ENCODE data around the gene EDEM2.

GRCh38 chr20:35133735-35134134 is 13.4 kb downstream of the EDEM2 start:
- TF ChIP-seq, protein P1, sequence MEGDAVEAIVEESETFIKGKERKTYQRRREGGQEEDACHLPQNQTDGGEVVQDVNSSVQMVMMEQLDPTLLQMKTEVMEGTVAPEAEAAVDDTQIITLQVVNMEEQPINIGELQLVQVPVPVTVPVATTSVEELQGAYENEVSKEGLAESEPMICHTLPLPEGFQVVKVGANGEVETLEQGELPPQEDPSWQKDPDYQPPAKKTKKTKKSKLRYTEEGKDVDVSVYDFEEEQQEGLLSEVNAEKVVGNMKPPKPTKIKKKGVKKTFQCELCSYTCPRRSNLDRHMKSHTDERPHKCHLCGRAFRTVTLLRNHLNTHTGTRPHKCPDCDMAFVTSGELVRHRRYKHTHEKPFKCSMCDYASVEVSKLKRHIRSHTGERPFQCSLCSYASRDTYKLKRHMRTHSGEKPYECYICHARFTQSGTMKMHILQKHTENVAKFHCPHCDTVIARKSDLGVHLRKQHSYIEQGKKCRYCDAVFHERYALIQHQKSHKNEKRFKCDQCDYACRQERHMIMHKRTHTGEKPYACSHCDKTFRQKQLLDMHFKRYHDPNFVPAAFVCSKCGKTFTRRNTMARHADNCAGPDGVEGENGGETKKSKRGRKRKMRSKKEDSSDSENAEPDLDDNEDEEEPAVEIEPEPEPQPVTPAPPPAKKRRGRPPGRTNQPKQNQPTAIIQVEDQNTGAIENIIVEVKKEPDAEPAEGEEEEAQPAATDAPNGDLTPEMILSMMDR (conservative IDR thresholded peaks at IDR 0.05) = no peak
- no peak for TF ChIP-seq ZFX (IDR thresholded peaks at IDR 0.05)
